Psoas muscle (tissue), 8 donors: ENCODE data around the gene PGC. TPM values are rescaled to one million over a fixed set of nuclear protein-coding genes. Genes with fewer than 3 reads are reported as not detected.

ENCODE experiments used
- ATAC-seq, 4 donors: fragments of 200-7000 bp; cut with Tn5 transposase; one replicate each; pipeline ENCODE4 v1.9.1; 2020; ENCODE audit warnings: moderate library complexity in 3 of 4, mild to moderate bottlenecking in 2 of 4
- DNase-seq, 2 donors: peaks; one replicate each; pipeline ENCODE4 v3.0.0-alpha.2; 2020
- H3K27ac ChIP-seq: fragments of 200-600 bp; one replicate; pipeline ENCODE4 v1.8.0; 2022
- H3K27me3 ChIP-seq, 3 donors: fragments of 200-600 bp in 1 of 3; one replicate each; pipeline versions ENCODE4 v1.6.1 to v1.8.0; 2013 to 2022; ENCODE audit warnings: low read length in 2 of 3, mild to moderate bottlenecking in 2 of 3, moderate library complexity in 1 of 3; ENCODE audit not compliant: insufficient read depth in 3 of 3
- H3K36me3 ChIP-seq, 2 donors: fragments of 200-600 bp in 1 of 2; one replicate each; pipeline versions ENCODE4 v1.6.1 to v1.8.0; 2013 to 2022; ENCODE audit warnings: low read depth in 1 of 2, mild to moderate bottlenecking in 1 of 2, moderate library complexity in 1 of 2; ENCODE audit not compliant: insufficient read depth in 1 of 2
- H3K4me1 ChIP-seq: fragments of 200-600 bp; one replicate; pipeline ENCODE4 v1.8.0; 2022
- H3K4me3 ChIP-seq: fragments of 200-600 bp; one replicate; pipeline ENCODE4 v1.8.0; 2022; ENCODE audit warnings: mild to moderate bottlenecking
- H3K9me3 ChIP-seq: fragments of 200-600 bp; one replicate; pipeline ENCODE4 v1.8.0; 2022
- CTCF ChIP-seq: fragments of 200-600 bp; IDR thresholded peaks from one replicate; pipeline ENCODE4 v1.8.0; 2022; ENCODE audit warnings: antibody characterized with exemption
- WGBS, 3 donors: extraction: QIAGEN DNeasy Blood & Tissue Kit; methylation state at CpG; one replicate each; pipeline versions ENCODE4 v1.1.6 to v1.1.7; 2013; 5-methylcytosine and 5-hydroxymethylcytosine counted together
- intact Hi-C, 2 donors: fragments of 100-400 bp; cut with DNase I; formaldehyde crosslinking; loops; one replicate each; pipeline versions ENCODE4 v1.11.0 to v1.14.2; 2022
- polyA plus RNA-seq, 3 donors: library from polyadenylated mRNA; stranded (reverse); fragments of 200-250 nt; gene quantifications; one replicate each; pipeline ENCODE4 v1.2.3, GENCODE V29; 2013
- total RNA-seq, 4 donors: library from RNA; stranded (reverse); fragmentation: NEBNext Ultra II Directional in 2 of 4; extraction: Animal tissue kit (Norgen Biotek cat#: 25700) in 2 of 4; gene quantifications; one replicate each; pipeline versions ENCODE4 v1.2.1 to v1.2.4, GENCODE V29; 2021 to 2023
- donor health status: healthy with polysubstance abuse.
- donor health status: DM: no; HTN: no; CAD: no; lungs with moderate emphysema.
- donor health status: Bipolar disorder and iron deficiency.
- donor health status: healthy.
- donor health status: DM: yes; HTN: yes; CAD: no.
- donor health status: DM: no; HTN: no; CAD: no.
- donor health status: DM: no; HTN: no; CAD: no.
- donor health status: DM: yes; HTN: yes; CAD: no.

Gene PGC
- total and polyA plus RNA-seq, 7 donors = 0.48 to 1.0 TPM; not detected in 5

- WGBS, 3 donors = 25 to 60% (median 31%) methylated on average over 7 of the region's 7 CpGs
Observed at GRCh38 chr6:41724228-41724580, 23.0 kb downstream of the PGC start.

GRCh38 chr6:41723530-41724227 is 23.5 kb downstream of the PGC start:
- H3K27me3 ChIP-seq = no peaks in the 10 kb centered on the region
- intact Hi-C loops = no loop called here
- peak overlapping the region; percentile 49 for H3K4me3 ChIP-seq
- peaks cover 99% of the 10 kb centered on the region for H3K4me1 ChIP-seq
- no peaks in the 10 kb centered on the region for H3K9me3 ChIP-seq
- DNase-seq = peak; percentile 84 to 92
- TF ChIP-seq CTCF = no peak
- H3K27ac ChIP-seq = peak overlapping the region; percentile 79
- H3K36me3 ChIP-seq = no peaks in the 10 kb centered on the region
- ATAC-seq = peak; percentile 76 to 86 (median 82)
- 35 to 55% (median 37%) methylated on average over 20 to 21 of the region's 21 CpGs for WGBS, 3 donors

More at GRCh38 chr6:41724228-41724580, 23.0 kb downstream of the PGC start:
- Histone ChIP-seq H3K27ac (peak overlapping the region; percentile 79), H3K27me3 (no peaks in the 10 kb centered on the region), H3K36me3 (no peaks in the 10 kb centered on the region), H3K4me1 (peaks cover 99% of the 10 kb centered on the region), H3K4me3 (peak overlapping the region; percentile 49), H3K9me3 (no peaks in the 10 kb centered on the region)
- ATAC-seq (no peak), DNase-seq (peak in 1 of 2 donors; percentile 48)
- intact Hi-C loops = no loop called here
- TF ChIP-seq CTCF = no peak

- Histone ChIP-seq H3K27me3 (no peaks in the 10 kb centered on the region), H3K4me3 (peak overlapping the region; percentile 49), H3K36me3 (no peaks in the 10 kb centered on the region), H3K9me3 (no peaks in the 10 kb centered on the region), H3K4me1 (peaks cover 99% of the 10 kb centered on the region), H3K27ac (peak overlapping the region; percentile 79)
- peak in 1 of 4 donors; percentile 23 for ATAC-seq
- no peak for TF ChIP-seq CTCF
- intact Hi-C loops = no loop called here
- peak in 1 of 2 donors; percentile 41 for DNase-seq
- 44 to 57% (median 45%) methylated on average over 8 of the region's 8 CpGs for WGBS, 3 donors
Observed at GRCh38 chr6:41722969-41723529, 24.1 kb downstream of the PGC start.

- H3K27ac ChIP-seq = peak overlapping the region; percentile 79
- H3K4me3 ChIP-seq = no peak overlapping the region
- ATAC-seq (no peak), DNase-seq (no peak)
- H3K36me3 ChIP-seq = no peaks in the 10 kb centered on the region
- intact Hi-C loops = no loop called here
- no peaks in the 10 kb centered on the region for H3K27me3 ChIP-seq
- WGBS, 3 donors = 52 to 80% (median 58%) methylated on average over 3 of the region's 3 CpGs
- H3K4me1 ChIP-seq = peaks cover 99% of the 10 kb centered on the region
- TF ChIP-seq CTCF = no peak
- no peaks in the 10 kb centered on the region for H3K9me3 ChIP-seq
Observed at GRCh38 chr6:41721414-41721813, 25.8 kb downstream of the PGC start.
